GM23248 (cell line): ENCODE data around the gene IQCN. TPM values are rescaled to one million over a fixed set of nuclear protein-coding genes. Genes with fewer than 3 reads are reported as not detected.

Experiments
- DNase-seq: peaks from one replicate; pipeline ENCODE4 v3.0.0-alpha.2; 2015
- H2AFZ ChIP-seq: fragments of 200-600 bp; sonication (generic); 2 replicates; pipeline ENCODE4 v1.6.1; 2016; ENCODE audit warnings: antibody characterized with exemption
- H3F3A ChIP-seq: fragments of 200-600 bp; sonication (generic); 2 replicates; pipeline ENCODE4 v1.6.1; 2016; ENCODE audit warnings: mild to moderate bottlenecking, antibody characterized with exemption, mixed run types; ENCODE audit not compliant: insufficient read depth
- H3K27ac ChIP-seq: fragments of 200-600 bp; sonication (generic); 2 replicates; pipeline ENCODE4 v1.5.1; 2016; ENCODE audit warnings: mild to moderate bottlenecking
- H3K27me3 ChIP-seq: fragments of 200-600 bp; sonication (generic); replicated peaks from 2 replicates; pipeline ENCODE4 v1.6.1; 2016; ENCODE audit warnings: mild to moderate bottlenecking; ENCODE audit not compliant: insufficient read depth
- H3K36me3 ChIP-seq: fragments of 200-600 bp; sonication (generic); 2 replicates; pipeline ENCODE4 v1.6.1; 2016; ENCODE audit warnings: low read depth, mild to moderate bottlenecking
- H3K4me1 ChIP-seq: fragments of 200-600 bp; sonication (generic); 2 replicates; pipeline ENCODE4 v1.6.1; 2016; ENCODE audit warnings: mild to moderate bottlenecking; ENCODE audit not compliant: insufficient read depth
- H3K4me2 ChIP-seq: fragments of 200-600 bp; sonication (generic); one replicate; pipeline ENCODE4 v1.6.1; 2016; ENCODE audit warnings: mild to moderate bottlenecking; ENCODE audit not compliant: unreplicated experiment
- H3K4me3 ChIP-seq: fragments of 200-600 bp; sonication (generic); 2 replicates; pipeline ENCODE4 v1.5.1; 2016; ENCODE audit warnings: mild to moderate bottlenecking
- H3K79me2 ChIP-seq: fragments of 200-600 bp; sonication (generic); 2 replicates; pipeline ENCODE4 v1.6.1; 2016; ENCODE audit warnings: mild to moderate bottlenecking; ENCODE audit not compliant: insufficient read depth
- H3K9ac ChIP-seq: fragments of 200-600 bp; sonication (generic); 2 replicates; pipeline ENCODE4 v1.6.1; 2016; ENCODE audit warnings: mild to moderate bottlenecking
- H3K9me2 ChIP-seq: fragments of 200-600 bp; sonication (generic); 2 replicates; pipeline ENCODE4 v1.6.1; 2016; ENCODE audit warnings: mixed run types, mild to moderate bottlenecking, moderate library complexity; ENCODE audit not compliant: insufficient read depth
- H3K9me3 ChIP-seq: fragments of 200-600 bp; sonication (generic); one replicate; pipeline ENCODE4 v1.6.1; 2017; ENCODE audit warnings: low read depth
- H4K20me1 ChIP-seq: fragments of 200-600 bp; sonication (generic); 2 replicates; pipeline ENCODE4 v1.6.0; 2016; ENCODE audit not compliant: insufficient read depth
- EZH2 ChIP-seq: fragments of 200-600 bp; sonication (generic); IDR thresholded peaks from 2 replicates; pipeline ENCODE4 v1.6.1; 2018; ENCODE audit warnings: antibody characterized with exemption, mild to moderate bottlenecking; ENCODE audit not compliant: insufficient read depth, poor library complexity, severe bottlenecking
- EZH2phosphoT487 ChIP-seq: fragments of 200-600 bp; sonication (generic); IDR thresholded peaks from 2 replicates; pipeline ENCODE4 v1.6.1; 2018; ENCODE audit warnings: antibody characterized with exemption, moderate library complexity, mild to moderate bottlenecking, low read depth; ENCODE audit not compliant: insufficient read depth
- WGBS, 2 experiments: methylation state at CpG; one replicate each; pipeline ENCODE4 v1.1.6; 2015 to 2017; ENCODE audit warnings: low lambda C conversion rate in 2 of 2, low coverage in 1 of 2; ENCODE audit errors: missing lambda C conversion rate in 2 of 2; 5-methylcytosine and 5-hydroxymethylcytosine counted together
- in situ Hi-C: fragments of 300-500 bp; cut with MboI; formaldehyde crosslinking; loops from 2 replicates; pipeline ENCODE4 v1.15.0; 2020
- polyA plus RNA-seq: library from polyadenylated mRNA; unstranded; fragments of >200 nt; fragmentation: Nextera tagmentation; extraction: Ambion mirVana; gene quantifications from 2 replicates; pipeline ENCODE4 v1.2.1, GENCODE V29; 2016
- total RNA-seq: library from RNA; depleted of rRNA; stranded (reverse); fragments of >200 nt; shearing (Covaris generic); gene quantifications from 2 replicates; pipeline ENCODE4 v1.2.3, GENCODE V29; 2014

Gene IQCN
- total and polyA plus RNA-seq, 2 experiments from 2014 or later = 0.11 to 0.16 TPM

DNA sequence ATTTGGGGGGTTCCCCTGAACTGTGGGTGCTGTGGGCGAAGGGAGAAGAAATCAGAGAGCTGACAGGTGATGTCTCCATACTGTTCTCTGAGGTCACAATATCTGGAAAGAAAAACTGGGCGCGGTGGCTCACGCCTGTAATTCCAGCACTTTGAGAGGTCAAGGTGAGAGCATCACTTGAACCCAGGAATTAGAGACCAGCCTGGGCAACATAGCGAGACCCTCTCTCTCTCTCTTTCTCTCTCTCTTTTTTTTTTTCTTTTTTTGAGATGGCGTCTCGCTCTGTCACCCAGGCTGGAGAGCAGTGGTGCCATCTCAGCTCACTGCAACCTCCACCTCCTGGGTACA, 21.9 kb downstream of the IQCN start:
- 48 to 58% methylated on average over 5 to 7 of the region's 7 CpGs for WGBS, 2 experiments
- Histone ChIP-seq H2AFZ (no peak overlapping the region), H4K20me1 (no peaks in the 10 kb centered on the region), H3K4me2 (no peak overlapping the region), H3K36me3 (no peaks in the 10 kb centered on the region), H3K9ac (no peak overlapping the region), H3K27ac (no peak overlapping the region), H3K4me3 (no peak overlapping the region), H3K4me1 (peaks cover 5% of the 10 kb centered on the region; the same call in 1 of the 2 replicates), H3K79me2 (no peaks in the 10 kb centered on the region), H3K27me3 (no peaks in the 10 kb centered on the region), H3K9me3 (no peaks in the 10 kb centered on the region), H3K9me2 (no peaks in the 10 kb centered on the region), H3F3A (no peaks in the 10 kb centered on the region)
- in situ Hi-C loops = no loop called here
- no peak for TF ChIP-seq EZH2phosphoT487
- no peak for TF ChIP-seq EZH2
- DNase-seq = no peak

DNA sequence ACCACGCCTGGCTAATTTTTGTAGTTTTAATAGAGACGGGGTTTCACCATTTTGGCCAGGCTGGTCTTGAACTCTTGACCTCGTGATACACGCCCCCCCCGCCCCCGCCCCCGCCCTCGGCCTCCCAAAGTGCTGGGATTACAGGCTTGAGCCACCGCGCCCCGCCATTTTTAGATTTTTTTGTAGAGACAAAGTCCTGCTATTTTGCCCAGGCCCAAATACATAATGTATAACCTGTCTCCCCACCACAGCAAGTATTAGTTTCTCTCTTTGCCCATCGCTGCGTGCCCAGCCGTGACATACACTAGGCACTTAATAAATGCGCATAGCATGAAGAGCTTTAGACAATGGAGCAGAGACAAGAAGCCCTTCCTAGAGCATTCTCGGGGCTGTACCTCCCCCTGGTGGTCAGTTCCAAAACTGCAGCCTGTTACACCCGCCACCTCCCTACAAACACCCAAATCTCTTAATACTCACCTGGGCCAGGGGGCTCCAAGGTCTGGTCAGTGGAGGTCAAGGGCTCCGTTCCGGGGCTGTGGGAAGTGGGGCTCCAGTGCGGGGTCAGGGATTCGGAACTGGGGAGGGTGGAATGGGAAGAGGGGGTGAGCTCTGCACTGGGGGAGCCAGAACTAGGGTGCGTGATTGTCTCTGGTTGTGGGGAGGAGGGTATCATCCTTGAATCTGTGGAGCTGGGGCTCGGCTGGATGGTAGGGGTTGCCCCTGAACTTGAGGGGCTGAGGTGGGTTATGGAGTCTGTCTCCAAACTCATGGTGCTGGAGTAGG, 22.5 kb downstream of the IQCN start:
- Histone ChIP-seq H3K9me3 (no peaks in the 10 kb centered on the region), H3K4me1 (peaks cover 5% of the 10 kb centered on the region; the same call in 1 of the 2 replicates), H3K9me2 (no peaks in the 10 kb centered on the region), H3K36me3 (no peaks in the 10 kb centered on the region), H3K9ac (no peak overlapping the region), H3K27ac (no peak overlapping the region), H2AFZ (no peak overlapping the region), H3F3A (no peaks in the 10 kb centered on the region), H3K4me2 (no peak overlapping the region), H3K27me3 (no peaks in the 10 kb centered on the region), H3K4me3 (no peak overlapping the region), H3K79me2 (no peaks in the 10 kb centered on the region), H4K20me1 (no peaks in the 10 kb centered on the region)
- no peak for TF ChIP-seq EZH2phosphoT487
- no peak for TF ChIP-seq EZH2
- DNase-seq = peak; percentile 78
- WGBS, 2 experiments = 15 to 20% methylated on average over 19 to 23 of the region's 23 CpGs
- in situ Hi-C loops = no loop called here

DNA sequence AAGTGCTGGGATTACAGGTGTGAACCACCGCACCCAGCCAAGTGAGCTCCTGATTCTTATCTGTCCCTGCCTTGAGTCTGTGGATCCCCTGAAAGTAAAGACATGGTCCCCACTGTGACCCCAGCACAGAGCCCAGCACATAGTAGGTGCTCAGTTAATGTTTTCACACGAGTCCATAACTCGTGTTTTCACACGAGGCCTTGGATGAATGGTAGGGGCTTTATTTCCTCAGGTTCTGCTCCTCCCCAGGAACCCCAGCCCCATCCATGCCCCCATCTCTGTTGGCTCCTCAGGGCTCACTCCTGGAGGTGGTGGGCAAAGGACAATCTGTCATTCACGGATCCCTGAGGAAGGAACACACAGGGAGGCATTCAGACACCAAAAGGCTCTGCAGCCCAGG, 24.4 kb downstream of the IQCN start:
- no peaks in the 10 kb centered on the region for H3F3A ChIP-seq
- whole genome bisulfite sequencing, 2 experiments = 79 to 89% methylated on average over 5 of the region's 5 CpGs
- no peak overlapping the region for H2AFZ ChIP-seq
- in situ Hi-C loops = no loop called here
- no peak for DNase-seq
- H3K4me1 ChIP-seq = peaks cover 5% of the 10 kb centered on the region; the same call in 1 of the 2 replicates
- H3K9me3 ChIP-seq = no peaks in the 10 kb centered on the region
- H3K79me2 ChIP-seq = no peaks in the 10 kb centered on the region
- no peaks in the 10 kb centered on the region for H3K27me3 ChIP-seq
- H3K36me3 ChIP-seq = no peaks in the 10 kb centered on the region
- no peak overlapping the region for H3K27ac ChIP-seq
- H3K4me2 ChIP-seq = no peak overlapping the region
- H4K20me1 ChIP-seq = no peaks in the 10 kb centered on the region
- no peaks in the 10 kb centered on the region for H3K9me2 ChIP-seq
- no peak overlapping the region for H3K4me3 ChIP-seq
- TF ChIP-seq EZH2 = no peak
- no peak for TF ChIP-seq EZH2phosphoT487
- H3K9ac ChIP-seq = no peak overlapping the region

DNA sequence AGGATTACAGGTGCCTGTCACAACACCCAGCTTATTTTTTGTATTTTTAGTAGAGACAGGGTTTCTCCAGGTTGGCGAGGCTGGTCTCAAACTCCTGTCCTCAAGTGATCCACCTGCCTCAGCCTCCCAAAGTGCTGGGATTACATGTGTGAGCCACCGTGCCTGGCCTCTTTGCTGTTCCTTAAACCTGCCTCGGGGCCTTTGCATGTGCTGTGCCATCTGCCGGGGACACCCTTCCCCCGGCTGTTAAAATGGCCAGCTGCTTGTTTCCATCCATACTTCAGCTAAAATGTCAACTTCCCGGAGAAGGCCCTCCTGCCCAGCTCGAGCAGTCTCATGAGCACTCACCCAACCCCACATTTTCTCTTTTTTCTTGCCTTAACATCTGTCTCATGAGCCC, 29.0 kb downstream of the IQCN start:
- H2AFZ ChIP-seq = no peak overlapping the region
- H3K9me2 ChIP-seq = no peaks in the 10 kb centered on the region
- WGBS, 2 experiments = 53 to 56% methylated on average over 7 of the region's 7 CpGs
- H3K4me1 ChIP-seq = no peaks in the 10 kb centered on the region
- no peaks in the 10 kb centered on the region for H3K27me3 ChIP-seq
- no peak for TF ChIP-seq EZH2
- no peak for TF ChIP-seq EZH2phosphoT487
- H3K4me2 ChIP-seq = no peak overlapping the region
- H3K9ac ChIP-seq = no peak overlapping the region
- no peak overlapping the region for H3K27ac ChIP-seq
- in situ Hi-C loops = no loop called here
- H3F3A ChIP-seq = no peaks in the 10 kb centered on the region
- no peaks in the 10 kb centered on the region for H4K20me1 ChIP-seq
- no peak overlapping the region for H3K4me3 ChIP-seq
- no peaks in the 10 kb centered on the region for H3K9me3 ChIP-seq
- DNase-seq = no peak
- H3K79me2 ChIP-seq = no peaks in the 10 kb centered on the region
- no peaks in the 10 kb centered on the region for H3K36me3 ChIP-seq
